Tongue (tissue), 2 donors: ENCODE data around the gene ADGRG4. TPM values are rescaled to one million over a fixed set of nuclear protein-coding genes. Genes with fewer than 3 reads are reported as not detected.
"Not testable (repeated sequence)": the region's sequence is repeated elsewhere in the genome, so short reads cannot be mapped to it uniquely, and the experiment has no call there.

ENCODE experiments used
- DNase-seq: peaks from one replicate; pipeline ENCODE4 v3.0.0-alpha.2; 2015
- total RNA-seq: library from RNA; depleted of rRNA; stranded (reverse); fragments of >200 nt; gene quantifications from one replicate; pipeline ENCODE4 v1.2.3, GENCODE V29; 2014

The ADGRG4 gene, protein sequence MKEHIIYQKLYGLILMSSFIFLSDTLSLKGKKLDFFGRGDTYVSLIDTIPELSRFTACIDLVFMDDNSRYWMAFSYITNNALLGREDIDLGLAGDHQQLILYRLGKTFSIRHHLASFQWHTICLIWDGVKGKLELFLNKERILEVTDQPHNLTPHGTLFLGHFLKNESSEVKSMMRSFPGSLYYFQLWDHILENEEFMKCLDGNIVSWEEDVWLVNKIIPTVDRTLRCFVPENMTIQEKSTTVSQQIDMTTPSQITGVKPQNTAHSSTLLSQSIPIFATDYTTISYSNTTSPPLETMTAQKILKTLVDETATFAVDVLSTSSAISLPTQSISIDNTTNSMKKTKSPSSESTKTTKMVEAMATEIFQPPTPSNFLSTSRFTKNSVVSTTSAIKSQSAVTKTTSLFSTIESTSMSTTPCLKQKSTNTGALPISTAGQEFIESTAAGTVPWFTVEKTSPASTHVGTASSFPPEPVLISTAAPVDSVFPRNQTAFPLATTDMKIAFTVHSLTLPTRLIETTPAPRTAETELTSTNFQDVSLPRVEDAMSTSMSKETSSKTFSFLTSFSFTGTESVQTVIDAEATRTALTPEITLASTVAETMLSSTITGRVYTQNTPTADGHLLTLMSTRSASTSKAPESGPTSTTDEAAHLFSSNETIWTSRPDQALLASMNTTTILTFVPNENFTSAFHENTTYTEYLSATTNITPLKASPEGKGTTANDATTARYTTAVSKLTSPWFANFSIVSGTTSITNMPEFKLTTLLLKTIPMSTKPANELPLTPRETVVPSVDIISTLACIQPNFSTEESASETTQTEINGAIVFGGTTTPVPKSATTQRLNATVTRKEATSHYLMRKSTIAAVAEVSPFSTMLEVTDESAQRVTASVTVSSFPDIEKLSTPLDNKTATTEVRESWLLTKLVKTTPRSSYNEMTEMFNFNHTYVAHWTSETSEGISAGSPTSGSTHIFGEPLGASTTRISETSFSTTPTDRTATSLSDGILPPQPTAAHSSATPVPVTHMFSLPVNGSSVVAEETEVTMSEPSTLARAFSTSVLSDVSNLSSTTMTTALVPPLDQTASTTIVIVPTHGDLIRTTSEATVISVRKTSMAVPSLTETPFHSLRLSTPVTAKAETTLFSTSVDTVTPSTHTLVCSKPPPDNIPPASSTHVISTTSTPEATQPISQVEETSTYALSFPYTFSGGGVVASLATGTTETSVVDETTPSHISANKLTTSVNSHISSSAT (N-terminal part only)
- total RNA-seq, result 0.10 TPM

DNA sequence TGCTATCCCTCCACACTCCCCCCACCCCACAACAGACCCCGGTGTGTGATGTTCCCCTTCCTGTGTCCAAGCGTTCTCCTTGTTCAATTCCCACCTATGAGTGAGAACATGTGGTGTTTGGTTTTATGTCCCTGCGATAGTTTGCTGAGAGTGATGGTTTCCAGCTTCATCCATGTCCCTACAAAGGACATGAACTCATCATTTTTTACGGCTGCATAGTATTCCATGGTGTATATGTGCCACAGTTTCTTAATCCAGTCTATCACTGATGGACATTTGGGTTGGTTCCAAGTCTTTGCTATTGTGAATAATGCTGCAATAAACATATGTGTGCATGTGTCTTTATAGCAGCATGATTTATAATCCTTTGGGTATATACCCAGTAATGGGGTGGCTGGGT is at the start of gene ADGRG4:
Gene ADGRG4, plus strand, starts transcription at position 243 of the 400 bp plus-strand sequence. CDS start 7,815 bp downstream, outside the sequence.
- DNase-seq, result not testable (repeated sequence)

DNA sequence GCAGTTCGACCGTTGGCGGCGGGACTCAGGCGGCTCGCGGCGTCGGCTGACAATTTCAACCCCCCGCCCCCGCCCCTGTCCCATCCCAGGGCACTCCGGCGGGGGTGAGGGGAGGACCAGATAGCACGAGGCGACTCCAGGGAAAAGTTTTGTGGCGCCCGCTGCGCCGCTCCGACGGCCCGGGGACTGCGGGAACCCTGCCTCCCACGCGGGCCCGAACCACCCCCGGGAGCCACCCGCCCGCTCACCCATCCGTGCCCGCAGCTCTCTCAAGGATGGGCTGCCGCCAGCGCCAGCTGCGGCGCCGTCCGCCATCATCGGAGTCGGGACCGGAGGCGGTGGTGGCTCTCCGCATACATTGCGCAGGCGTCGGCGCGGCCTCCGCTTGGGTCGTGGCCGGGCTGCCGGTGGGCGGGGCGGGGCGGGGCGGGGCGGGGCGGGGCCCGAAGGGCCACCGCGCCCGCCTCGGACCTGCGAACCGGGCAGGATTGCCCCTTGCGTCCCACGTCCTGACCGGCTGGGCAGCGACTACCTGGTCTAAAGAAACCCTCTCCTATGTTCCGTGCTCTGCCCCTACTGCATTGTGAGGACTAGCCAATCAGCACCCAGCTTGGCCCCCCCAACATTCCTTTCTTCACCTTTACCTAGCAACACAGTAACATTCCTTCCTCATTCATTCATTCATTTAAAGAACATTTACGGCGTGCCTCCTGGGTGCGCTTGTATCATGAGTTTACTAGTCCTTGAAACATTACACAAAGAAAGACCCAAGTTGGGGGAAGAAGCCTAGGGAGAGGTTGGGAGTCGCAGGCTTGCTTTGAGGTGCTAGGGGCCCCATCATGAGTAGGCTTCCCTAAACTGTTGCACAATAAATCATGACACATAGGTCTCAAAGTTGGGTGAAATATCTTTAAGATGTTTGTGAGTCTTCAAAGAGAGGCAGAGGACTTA is 49.4 kb upstream of the ADGRG4 start, which contains the start of gene MAP7D3:
Gene MAP7D3, minus strand, starts transcription at position 360 of the 951 bp plus-strand sequence. Its CDS starts 42 bp downstream, at position 318.
- DNase-seq, result peak; percentile 71

DNA sequence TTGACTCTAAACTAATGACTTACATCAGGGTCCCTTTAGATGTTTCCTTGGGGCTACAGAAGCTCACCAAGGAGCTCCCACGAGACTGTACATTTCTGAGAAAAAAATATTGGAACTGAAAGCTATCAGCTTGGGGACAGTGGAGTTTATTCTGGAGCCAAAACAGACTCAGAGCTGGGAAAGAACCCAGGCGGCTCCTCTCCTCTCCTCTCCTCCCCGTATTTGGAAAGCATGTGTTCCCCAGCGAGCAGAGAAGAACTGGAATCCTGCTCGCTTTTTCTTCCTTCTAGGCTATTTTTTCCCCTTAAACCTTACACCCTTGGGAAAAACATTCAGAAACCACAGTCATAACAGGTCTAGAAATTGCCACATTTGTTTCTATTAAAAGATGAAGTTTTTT is 45.2 kb upstream of the ADGRG4 start:
- peak; percentile 12 for DNase-seq

DNA sequence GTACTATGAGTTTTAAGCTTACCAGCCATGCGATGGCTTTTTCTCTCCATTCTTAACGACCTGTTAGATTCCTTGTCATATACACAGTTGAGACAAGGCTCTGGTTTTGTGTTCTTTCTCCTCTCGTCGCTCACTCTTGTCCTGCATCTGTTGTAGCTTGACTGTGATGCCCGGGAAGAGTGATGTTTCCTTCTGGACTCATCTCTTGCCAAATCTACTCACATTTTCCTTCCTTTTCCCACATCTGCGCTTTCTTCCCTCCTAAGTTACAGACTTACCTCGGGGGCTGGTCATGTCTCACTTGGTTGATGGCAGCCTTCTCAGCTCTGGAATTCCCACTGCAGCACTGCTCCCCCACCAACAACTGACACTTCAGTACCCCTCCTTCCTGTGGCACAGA is 44.7 kb upstream of the ADGRG4 start:
- DNase-seq, result peak; percentile 15

DNA sequence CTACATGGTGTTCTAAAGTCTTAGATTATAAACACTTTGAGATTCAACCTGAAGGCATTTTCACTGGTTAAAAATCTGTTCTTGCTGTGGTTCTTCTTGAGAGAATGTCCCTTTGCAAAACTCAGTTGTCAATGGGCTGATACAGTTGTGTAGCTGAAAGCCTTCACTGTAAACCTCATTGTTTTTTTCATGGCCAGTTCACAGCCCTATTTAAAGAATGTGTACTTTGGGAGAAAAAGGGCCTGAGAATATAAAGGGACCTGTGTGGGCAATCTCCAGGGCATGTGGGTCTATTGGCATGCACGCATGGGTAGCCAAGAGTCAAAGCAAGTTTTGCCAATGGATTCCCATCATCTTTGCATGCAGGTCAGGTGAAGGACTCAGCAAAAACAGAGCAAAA is 41.8 kb upstream of the ADGRG4 start:
- no peak for DNase-seq

DNA sequence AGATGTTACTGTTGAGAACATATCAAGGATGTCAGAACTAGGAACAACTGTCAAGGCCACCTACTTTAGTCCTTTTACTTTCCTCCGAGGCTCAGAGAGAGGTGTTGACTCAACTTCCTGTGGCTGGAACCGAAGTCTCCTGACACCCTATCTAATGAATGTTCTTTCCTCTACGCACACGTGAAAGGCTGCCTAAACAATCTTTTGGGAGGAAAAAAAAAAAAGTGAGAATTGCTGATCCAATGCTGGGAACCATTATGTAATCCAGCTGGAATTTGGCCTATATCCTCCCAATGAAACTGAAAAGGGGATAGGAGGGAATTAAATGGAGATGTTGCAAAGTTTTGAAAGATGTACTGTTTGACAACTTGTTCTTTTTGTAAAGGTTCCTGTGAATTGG is 41.2 kb upstream of the ADGRG4 start:
- peak; percentile 42 for DNase-seq

DNA sequence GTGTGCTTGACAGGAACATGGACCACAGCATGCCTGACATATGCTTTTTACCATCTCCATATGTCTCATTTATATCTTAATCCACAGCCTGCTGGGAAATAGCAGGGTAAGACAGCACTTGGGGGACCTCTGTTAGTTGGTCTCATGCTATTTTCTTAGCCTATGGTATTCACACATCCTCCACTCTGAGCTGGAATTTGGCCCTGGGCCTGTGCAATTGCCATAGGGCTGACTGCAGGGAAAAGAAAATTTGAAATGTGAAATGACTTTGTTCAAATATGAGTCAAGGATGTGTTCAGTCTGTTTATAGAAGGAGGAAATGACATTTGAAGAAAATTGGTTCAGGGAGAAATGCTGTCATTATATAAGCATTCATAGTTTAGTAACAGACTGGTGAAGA is 40.0 kb upstream of the ADGRG4 start:
- DNase-seq, result peak; percentile 25

DNA sequence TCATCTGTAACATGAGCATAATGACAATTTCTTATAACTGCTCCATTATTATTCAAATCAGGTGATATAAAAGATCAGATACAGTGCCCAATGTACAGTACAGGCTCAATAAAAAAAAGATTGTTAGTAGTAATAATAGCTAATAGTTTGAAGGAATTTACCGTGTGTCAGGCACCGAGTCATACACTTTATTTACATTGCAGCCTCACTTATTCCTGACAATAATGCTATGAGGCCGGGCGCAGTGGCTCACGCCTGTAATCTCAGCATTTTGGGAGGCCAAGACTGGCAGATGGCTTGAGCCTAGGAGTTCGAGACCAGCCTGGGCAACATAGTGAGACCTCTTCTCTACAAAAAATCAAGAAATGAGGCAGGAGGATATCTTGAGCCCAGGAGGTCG is 39.4 kb upstream of the ADGRG4 start:
- DNase-seq, result no peak

DNA sequence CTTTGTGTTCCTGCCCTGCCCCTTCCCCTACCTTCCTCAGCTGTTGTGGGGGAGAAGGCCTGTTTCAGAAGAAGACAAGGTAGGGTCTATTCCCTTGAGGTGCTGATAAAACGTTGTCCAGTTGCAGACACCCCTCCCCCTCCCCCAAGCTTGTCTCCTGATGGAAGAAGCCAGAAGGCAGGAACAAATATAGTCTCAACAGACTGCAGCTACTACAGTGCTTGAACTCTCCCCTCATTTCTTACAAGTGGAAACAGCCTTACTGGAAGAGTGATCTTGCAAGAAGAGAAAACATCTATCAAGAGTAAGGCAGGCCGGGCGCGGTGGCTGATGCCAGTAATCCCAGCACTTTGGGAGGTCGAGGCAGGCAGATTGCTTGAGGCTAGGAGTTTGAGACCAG is 38.5 kb upstream of the ADGRG4 start:
- peak; percentile 1 for DNase-seq

DNA sequence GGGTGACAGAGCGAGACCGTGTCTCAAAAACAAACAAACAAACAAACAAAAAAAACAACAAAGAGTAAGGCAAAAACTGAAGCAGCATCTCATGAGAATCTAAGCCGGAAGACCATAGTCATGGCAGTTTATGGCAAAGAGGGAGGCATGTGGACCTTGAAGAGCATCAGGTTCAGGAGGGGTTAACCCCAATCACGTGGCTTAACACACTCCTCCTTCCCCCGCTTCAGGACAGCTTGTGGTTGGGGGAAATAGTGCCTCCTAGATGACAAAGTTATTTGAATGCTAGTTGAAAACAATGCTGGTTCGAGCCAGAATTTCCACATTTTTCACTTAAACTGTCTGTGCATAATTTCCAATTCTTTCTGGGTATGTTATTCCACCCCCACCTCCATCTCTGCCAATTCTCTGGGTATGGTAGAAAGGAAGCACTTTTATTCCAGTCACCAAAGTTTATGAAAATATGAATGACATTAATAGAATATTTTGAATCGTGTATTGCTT is 37.9 kb upstream of the ADGRG4 start:
- DNase-seq, result no peak

DNA sequence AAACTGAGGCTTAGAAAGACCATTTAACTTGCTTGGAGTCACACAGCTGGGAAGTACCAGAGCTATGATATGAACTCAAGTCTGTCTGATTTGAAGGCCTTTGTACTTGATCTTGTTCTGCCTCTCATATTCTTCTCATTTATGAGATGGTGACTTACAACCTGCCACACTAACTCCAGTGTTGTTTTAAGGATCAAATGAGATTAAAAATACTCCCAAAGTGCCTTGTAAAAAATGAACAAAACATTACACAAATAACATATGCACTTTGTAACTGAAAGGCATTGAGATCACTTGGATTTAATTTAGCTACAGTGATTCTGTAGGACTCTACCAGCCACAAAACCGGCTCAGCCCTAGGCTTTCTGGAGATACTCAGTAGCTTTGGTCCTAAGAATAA is 33.9 kb upstream of the ADGRG4 start:
- DNase-seq, result no peak

DNA sequence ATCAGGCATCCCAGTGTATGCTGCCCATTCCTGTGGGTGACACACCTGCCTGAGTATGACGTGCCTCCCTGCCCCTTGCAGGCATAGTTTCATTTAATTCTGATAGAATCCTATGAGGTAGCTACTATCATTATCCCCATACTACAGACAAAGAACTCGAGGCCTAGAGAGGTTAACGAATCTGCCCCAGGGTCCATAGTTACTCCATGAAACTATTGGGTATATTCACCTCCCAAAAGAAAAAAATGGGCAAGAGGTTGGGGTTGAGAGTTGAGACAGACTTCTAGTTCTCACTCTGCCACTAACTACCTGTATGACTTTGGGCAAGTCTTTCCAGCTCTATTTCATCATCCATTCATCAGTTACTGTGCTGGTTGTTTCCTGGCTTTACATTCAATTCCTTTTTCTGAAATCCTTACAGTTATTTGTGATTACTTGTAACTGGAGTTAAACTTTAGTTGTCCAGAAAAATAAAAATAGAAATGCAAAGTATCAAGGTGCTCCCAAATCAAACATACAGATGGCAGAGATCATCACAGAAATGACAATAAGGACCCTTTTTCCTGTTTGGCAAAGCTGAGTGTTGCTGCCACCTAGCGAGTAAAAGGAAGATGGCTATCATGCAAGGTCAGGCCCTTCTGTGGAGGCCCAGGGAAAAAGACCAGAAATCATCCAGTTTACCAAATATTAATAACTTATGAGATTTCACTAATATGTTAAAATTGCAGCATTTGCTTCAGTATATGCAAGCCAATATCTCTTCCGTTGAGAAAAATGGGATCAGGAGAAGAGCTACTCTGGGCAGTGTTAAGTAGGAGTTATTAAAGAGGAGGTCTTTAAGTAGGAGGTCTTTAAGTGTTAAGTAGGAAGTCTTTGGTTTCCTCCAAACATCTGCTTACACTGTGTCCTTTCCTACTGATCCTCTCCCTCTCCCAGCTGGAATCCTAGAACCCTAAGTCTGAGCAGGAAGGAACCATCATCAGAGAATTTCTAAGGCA is 32.4 kb upstream of the ADGRG4 start:
- DNase-seq, result peak; percentile 67

DNA sequence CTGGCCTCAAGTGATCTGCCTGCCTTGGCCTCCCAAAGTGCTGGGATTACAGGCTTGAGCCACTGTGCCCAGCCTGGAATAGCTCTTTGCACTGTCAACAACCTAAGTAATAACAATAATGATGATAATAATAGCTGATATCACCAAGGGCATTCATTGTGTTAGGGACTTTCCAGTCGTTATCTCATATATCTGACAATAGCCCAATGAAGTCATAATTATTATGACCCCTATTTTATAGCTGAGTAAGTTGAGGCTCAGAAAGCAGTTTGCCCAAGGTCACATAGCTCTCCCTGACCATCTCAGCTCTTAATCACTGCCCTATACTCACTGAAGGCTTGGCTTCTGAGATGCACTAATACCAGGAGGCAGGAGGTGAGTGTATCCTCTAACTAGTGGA is 30.8 kb upstream of the ADGRG4 start:
- no peak for DNase-seq

DNA sequence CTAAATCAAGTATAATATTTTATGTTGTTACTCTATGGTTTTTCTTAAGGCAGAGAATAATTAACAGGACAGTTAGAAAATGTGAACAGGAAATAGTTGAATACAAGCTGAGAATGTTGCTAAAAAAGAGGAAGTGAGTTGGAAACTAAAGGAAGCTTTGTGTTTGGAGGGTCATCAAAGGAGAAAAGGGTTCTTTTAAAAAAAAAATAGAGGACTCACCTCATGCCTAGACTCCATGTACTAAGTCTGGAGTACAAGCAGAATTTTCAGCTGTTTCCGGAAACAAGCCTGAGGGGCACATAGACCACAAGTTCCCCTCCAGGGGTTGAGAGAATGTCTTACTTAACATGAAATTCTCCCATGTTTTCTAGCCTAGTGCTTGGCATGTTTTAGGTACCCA is 29.5 kb upstream of the ADGRG4 start:
- DNase-seq, result no peak

DNA sequence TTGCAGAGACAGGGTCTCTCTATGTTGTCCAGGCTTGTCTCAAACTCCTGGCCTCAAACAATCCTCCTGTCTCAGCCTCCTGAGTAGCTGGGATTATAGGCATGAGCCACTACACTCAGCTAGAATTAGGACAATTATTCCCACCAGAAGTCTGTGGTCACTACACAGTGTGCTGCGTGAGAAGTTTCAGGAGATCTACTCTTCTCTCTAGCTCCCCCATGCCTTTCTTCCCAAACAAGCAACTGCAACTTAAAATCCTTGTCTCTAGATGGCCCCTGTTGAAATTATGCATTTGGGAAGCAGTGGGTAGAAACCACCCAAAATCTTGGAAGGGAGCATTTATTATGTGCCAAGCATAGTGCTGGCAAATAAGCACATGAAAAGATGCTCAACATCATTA is 28.4 kb upstream of the ADGRG4 start:
- DNase-seq, result no peak

DNA sequence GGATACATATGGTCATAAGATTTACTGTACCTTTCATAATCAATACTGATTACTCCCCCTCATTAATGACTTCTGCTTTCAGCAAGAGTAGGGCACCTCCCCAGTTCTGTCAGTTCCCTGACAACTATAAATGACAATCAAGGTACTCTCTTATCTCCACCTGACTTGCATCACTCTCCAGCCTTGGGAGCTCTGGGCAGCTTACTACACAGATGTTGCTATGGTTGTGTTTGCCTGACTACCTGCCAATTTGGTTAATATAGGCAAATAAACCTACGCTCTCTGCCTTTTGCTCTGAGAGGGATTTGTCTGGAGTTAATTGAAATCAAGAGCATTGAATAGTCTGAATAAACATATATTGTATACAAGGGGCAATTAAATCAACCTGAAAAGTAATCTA is 26.8 kb upstream of the ADGRG4 start:
- DNase-seq, result no peak

DNA sequence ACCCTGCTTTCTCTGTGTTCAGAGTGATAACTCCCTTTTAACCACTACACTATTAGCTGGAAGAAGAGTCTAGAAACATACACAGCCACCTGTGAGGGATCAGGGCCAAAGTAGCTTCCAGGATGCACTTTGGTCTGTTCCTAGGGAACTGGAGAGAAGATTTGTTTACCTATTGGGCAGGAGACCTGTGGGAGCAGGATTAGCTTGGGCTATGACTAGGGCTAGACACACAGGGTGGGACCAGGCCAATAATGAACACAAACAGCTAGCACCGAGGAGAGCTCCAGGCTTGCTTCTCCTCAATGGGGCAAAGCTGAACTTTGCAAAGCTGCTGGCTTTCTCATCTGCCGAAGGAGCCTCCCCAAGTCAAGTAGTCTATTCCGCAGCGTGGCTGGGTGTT is 25.2 kb upstream of the ADGRG4 start:
- DNase-seq, result no peak

DNA sequence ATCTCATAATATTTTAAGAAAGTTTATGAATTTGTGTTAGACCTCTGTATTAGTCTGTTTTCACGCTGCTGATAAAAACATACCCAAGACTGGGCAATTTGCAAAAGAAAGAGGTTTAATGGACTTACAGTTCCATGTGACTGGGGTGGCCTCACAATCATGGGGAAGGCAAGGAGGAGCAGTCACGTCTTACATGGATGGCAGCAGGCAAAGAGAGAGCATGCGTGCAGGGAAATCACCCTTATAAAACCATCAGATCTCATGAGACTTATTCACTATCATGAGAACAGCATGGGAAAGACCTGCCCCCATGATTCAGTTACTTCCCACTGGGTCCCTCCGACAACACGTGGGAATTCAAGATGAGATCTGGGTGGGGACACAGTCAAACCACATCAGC is 14.4 kb upstream of the ADGRG4 start:
- DNase-seq, result not testable (repeated sequence)

DNA sequence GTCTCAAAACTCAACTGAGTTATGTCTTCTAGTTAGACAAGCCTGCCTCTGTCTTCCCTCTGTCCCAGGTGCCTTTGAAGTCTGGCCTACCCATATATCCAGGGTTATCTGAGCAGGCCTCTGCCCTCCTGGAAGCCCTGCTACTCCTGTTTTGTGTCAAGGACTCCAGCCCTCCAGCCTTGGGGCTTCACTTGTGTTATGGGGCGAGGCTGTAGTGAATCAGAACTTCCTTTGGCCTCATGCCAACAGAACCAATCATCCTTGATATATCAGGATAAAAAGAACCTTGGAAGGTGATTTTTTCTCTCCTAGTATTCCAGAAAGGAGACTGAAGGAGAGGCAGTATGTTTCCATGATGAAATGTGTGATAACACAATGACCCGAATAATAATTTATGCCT is 8.9 kb upstream of the ADGRG4 start:
- DNase-seq, result no peak

DNA sequence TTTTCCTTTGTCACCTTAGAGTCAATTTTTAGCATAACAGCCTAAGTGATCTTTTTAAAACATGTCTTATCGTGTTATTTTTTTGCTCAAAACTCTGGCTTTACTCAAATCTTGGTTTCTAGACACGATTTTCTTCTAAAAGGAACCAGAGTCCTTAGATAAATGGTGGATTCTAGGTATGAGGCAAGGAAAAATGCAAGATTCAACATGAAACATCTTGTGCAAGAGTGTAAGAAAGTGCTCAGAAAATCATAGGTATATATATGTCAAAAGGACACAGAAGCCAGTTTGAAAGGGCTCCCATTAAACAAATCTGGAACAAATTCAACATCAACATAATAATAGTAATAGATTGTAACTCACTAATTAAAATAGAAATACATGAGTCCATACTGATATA is 8.1 kb upstream of the ADGRG4 start:
- DNase-seq, result no peak
